HG03103 (cell line): ENCODE data around the gene CSNK1D.

Experiments used
- ATAC-seq: cut with Tn5 transposase; IDR thresholded peaks from one replicate; pipeline ENCODE4 v1.9.1; 2021; ENCODE audit warnings: low read depth; ENCODE audit not compliant: unreplicated experiment

CSNK1D gene

DNA sequence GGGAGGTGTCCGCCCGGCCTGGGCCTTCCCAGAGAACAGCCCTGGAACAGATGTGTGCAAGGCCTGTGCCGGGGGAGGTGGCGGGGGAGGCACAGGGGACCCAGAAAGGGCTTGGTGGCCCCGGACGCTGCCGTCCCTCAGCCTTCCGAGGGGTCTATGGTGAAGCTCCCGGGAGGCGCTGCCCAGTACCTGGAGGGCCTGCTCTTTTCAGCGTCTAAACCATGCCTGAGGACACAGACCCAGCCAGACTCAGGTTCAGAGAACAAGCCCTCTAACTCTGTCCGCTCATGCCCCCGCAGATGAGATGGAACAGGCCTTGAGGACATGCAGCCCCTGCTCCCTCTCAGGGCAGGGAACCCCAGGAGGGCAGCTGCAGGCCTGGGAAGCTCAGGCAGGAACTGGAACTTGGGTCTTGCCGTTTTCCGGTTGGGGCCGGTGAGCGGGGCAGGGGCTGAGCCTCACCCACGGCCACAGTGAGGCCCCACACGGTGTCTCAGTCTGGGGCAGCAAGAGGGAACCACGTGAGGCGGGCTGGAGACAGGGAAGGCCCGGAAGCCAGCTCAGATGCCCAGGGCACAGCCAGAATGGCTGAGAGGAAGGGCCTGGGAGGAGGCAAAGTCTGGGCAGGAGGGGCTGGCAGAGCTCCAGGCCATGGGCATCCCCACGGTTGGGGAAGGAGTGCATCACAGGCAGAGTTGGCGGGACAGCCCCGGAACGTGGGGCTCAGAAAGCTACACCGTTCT, 32.1 kb downstream of the CSNK1D start:
- ATAC-seq: no peak

DNA sequence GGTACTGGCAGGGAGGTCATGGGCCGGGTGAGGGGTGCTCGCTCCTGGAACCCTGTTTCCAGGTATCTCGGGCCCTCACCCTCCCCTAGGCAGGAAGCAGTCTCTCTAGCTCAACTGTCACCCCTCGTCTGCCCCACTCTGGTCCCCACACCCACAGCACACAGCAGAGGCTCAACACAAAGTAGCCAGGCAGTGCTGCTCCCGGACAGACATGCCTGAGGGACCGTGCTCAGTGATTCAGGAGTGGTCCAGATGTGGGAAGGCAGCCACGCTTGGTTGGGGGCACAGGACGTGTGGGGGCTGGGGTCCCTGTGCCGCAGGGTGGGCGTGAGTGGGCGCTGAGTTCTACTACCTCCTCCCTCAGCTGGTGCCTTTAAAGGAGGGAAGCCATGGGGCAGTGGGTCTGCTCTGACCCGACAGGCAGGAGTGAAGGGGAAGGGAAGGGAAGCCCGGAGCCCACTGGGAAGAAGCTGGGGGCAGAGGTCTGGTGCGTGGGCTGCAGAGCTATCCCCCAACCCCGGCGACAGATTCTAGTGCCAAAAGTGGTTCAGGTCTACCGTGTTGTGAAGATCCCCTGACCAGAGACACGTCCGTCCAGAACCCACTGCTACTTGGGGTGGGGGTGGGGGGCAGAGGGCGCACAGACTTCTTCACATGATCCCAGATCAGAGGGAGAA, 32.9 kb downstream of the CSNK1D start:
- ATAC-seq: no peak

DNA sequence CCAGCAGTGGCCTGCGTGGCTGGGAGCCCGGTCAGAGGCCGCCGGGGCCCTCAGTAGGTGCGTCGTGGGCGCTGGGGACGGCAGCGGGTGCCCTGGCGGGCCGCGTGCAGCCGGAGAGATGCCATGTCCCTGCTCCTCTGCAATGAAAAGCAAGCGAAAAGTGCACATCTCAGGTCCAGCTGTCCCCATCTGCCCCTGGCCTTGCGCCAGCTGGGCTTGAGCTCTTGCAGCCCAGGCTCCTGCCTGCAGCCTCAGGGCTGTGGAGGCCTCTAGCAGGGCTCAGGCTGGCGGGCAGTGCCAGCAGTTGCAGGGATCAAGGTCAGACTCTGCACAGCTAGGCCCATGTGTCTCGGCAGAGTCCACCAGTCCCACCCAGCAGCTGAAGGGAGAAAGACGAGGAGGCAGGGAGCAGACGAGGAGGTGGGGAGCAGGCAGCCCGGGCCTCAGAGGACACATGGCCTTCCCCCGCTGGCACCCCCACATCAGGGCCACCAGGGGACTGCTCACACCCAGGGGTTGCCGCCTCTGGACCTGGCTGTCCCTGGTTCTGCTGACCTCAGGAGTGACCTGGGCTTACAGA, 33.5 kb downstream of the CSNK1D start:
- ATAC-seq: no peak

- no peak for ATAC-seq
These were observed 34.0 kb downstream of the CSNK1D start for GRCh38 chr17:82239401-82239925.

DNA sequence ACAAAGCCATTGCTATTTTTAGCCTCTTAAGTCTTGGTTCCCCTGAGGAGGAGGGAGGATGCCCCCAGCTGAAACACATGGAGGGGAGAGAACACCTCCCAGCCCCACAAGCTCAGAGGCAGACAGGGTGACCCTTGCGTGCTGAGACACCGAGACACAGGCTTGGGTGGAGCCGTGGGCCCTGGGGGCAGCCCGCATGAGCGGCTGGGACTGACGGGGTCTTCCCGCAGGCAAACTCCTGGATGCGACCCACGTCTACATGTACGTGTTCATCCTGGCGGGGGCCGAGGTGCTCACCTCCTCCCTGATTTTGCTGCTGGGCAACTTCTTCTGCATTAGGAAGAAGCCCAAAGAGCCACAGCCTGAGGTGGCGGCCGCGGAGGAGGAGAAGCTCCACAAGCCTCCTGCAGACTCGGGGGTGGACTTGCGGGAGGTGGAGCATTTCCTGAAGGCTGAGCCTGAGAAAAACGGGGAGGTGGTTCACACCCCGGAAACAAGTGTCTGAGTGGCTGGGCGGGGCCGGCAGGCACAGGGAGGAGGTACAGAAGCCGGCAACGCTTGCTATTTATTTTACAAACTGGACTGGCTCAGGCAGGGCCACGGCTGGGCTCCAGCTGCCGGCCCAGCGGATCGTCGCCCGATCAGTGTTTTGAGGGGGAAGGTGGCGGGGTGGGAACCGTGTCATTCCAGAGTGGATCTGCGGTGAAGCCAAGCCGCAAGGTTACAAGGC, 34.9 kb downstream of the CSNK1D start:
- ATAC-seq: no peak

- no peak for ATAC-seq
These were observed 35.6 kb downstream of the CSNK1D start for GRCh38 chr17:82237746-82238471.

GRCh38 chr17:82237083-82237745, 36.3 kb downstream of the CSNK1D start:
- no peak for ATAC-seq

DNA sequence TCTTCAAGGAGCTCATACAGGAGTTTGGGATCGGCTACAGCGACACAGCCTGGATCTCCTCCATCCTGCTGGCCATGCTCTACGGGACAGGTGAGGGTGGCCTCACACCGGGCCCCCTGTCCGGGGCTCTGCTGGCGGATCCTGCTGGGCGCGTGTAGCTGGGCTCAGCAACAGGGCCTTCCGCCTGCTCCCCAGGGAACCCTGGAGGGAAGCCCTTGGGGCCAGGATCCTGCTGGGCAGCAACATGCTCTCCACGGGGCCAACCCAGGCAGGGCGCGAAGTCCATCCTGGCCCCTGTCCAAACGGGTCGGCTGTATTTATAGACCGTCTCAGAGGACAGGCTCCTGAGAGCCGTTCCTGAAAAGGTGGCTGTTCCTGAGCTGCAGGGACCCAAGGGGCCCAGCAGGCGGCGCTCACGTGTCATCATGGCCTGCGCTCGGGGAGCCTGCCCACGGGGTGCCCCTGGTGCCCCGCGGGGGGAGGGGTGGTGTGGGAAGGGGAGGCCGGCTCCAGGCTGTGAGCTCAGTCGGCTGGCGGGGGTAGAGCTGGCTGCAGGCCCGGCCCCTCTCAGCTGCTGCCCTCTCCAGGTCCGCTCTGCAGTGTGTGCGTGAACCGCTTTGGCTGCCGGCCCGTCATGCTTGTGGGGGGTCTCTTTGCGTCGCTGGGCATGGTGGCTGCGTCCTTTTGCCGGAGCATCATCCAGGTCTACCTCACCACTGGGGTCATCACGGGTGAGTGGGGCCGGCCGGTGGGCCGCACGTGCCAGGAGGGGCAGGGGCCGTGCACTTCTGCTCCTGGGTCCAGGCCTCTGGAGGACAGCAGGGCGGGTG, 37.1 kb downstream of the CSNK1D start:
- no peak for ATAC-seq

DNA sequence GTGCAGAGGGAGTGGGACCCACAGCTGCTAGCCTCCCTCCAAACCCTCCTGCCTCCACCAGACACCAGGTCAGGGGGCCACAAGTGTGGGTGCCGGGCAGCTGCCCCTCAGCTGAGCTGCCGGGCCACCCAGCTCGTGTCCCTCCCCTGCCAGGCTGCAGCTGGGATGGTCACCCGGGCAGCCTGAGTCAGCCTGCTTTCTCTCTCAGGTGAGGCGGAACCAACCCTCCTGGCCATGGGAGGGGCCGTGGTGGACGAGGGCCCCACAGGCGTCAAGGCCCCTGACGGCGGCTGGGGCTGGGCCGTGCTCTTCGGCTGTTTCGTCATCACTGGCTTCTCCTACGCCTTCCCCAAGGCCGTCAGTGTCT, 37.7 kb downstream of the CSNK1D start:
- no peak for ATAC-seq

DNA sequence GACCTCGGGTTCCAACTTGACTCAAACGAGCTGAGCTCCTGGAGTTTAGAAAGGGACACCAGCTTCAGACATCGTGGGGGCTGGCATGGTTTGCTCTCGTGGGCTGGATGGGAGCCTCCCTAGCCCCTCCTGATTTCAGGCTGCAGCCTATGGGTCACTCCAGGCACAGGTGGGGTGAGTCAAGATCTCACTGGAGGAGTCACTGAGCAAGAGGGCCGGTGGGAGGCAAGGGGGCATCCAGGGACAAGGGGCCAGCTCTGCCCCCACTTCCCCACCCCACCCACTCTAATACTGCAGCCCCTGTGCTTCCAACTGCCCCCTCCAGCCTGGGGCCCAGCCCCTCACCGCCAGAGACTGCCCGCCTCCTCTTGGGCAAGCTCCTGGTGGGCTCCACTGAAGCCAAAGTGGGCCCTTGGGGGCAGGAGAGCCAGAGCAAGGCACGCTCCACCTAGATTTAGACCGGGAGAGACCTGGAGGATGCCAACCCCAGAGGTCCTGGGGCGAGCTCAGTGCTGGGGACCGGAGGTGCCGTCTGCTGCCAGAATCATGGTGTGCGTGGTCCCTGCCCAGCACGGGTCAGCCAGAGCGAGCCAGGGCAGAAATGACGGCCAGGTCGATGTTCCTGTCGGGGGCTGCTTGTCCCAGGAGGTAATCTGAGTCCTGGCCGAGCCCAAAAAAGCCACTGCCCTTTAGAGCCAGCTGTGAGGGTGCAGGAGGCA, 38.3 kb downstream of the CSNK1D start:
- no peak for ATAC-seq

GRCh38 chr17:82234211-82235055, 39.1 kb downstream of the CSNK1D start:
- ATAC-seq: no peak

DNA sequence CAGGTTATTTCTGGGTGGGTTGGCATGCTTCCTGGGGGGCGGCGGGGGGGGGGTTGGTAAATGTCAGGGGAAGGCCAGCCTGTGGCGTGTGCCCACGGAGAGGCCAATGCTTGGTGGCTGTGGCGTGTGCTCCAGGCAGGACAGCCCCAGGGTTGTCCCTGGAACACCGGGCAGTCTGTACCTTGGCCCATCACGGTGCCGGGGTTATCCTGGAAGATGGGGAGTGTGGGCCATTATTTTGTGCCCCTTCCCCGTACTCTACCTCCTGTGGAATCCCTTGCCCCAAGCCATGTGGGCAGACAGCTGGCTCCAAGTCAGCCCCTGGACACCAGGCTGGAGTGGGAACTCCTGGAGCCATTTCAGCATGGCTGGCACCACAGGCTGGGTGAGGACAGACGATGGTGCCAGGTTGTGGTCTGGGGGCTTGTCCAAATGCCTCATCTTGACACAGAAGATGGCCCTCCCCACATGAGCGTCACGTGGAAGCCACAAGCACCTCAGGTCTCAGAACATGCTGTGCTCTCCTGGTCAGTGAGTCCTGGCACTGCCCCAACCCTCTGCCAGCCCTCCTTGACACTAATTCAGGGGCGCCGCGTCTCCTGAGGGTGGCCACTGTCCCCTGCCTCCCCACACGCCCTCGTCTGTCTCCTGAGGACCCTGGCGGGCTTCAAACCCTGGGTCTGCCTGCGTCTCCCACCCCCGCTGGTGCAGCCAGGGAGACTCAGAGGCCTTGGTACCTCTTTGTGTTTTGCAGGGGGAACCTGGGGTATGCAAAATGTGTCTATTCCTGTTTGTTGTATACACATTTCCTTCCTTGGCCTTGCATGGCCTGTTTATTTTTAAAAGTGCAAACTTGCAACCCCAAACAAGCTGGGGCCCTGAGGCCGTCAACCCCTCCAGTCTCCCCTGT, 40.4 kb downstream of the CSNK1D start:
- ATAC-seq: no peak

- no peak for ATAC-seq
These were observed 41.1 kb downstream of the CSNK1D start for GRCh38 chr17:82232322-82232820.

GRCh38 chr17:82231562-82232321, 41.8 kb downstream of the CSNK1D start:
- no peak for ATAC-seq

- no peak for ATAC-seq
These were observed 42.3 kb downstream of the CSNK1D start for GRCh38 chr17:82231312-82231561.
